K562 (cell line): ENCODE data around the gene ZNF692. TPM values are rescaled to one million over a fixed set of nuclear protein-coding genes. Genes with fewer than 3 reads are reported as not detected.

Experiments
- ARNT ChIP-seq, 2 experiments: fragments of 450-650 bp; IDR thresholded peaks; 2 replicates each; pipeline ENCODE4 v1.6.1; 2016; ENCODE audit warnings: mild to moderate bottlenecking in 1 of 2
- CEBPB ChIP-seq: fragments of 450-650 bp; IDR thresholded peaks from 2 replicates; pipeline ENCODE4 v1.6.1; 2016; ENCODE audit warnings: missing genetic modification characterization, missing compliant biosample characterization
- DACH1 ChIP-seq: fragments of 450-650 bp; IDR thresholded peaks from 2 replicates; pipeline ENCODE4 v1.6.1; 2018; ENCODE audit not compliant: partially characterized antibody
- DPF2 ChIP-seq: fragments of 450-650 bp; IDR thresholded peaks from 2 replicates; pipeline ENCODE4 v1.6.1; 2016
- ETV5 ChIP-seq: sonication (generic); formaldehyde crosslinking; IDR thresholded peaks from 2 replicates; pipeline ENCODE4 v1.4.0; 2020; ENCODE audit warnings: low read depth, mild to moderate bottlenecking, missing genetic modification reagents
- FOXK2 ChIP-seq, 2 experiments: fragments of 450-650 bp; IDR thresholded peaks in 1 of 2; conservative IDR thresholded peaks in 1 of 2; 2 replicates each; pipeline ENCODE4 v1.6.1; 2016; ENCODE audit warnings: low read depth in 2 of 2, mild to moderate bottlenecking in 1 of 2
- HLTF ChIP-seq: fragments of 450-650 bp; IDR thresholded peaks from 2 replicates; pipeline ENCODE4 v1.6.1; 2016
- KDM1A ChIP-seq, 2 experiments: fragments of 450-650 bp; IDR thresholded peaks; 2 replicates each; pipeline ENCODE4 v1.6.1; 2016; ENCODE audit warnings: mild to moderate bottlenecking in 2 of 2
- LEF1 ChIP-seq: fragments of 450-650 bp; IDR thresholded peaks from 2 replicates; pipeline ENCODE4 v1.6.1; 2016; ENCODE audit warnings: mild to moderate bottlenecking
- POLR2H ChIP-seq: IDR thresholded peaks from 2 replicates; pipeline ENCODE4 v1.6.1; 2016; ENCODE audit warnings: missing genetic modification characterization, low read depth, mild to moderate bottlenecking, control low read depth, missing compliant biosample characterization, moderate library complexity
- TAF15 ChIP-seq: fragments of 200-400 bp; formaldehyde crosslinking; IDR thresholded peaks from 2 replicates; pipeline ENCODE4 v1.6.1; 2017; ENCODE audit warnings: mild to moderate bottlenecking, low read depth, low read length, moderate library complexity
- WHSC1 ChIP-seq: IDR thresholded peaks from one replicate; pipeline ENCODE4 v1.6.1; 2012; ENCODE audit warnings: low read length, control low read depth, inconsistent platforms
- ZBTB7A ChIP-seq: IDR thresholded peaks from 2 replicates; pipeline ENCODE4 v1.6.1; 2011; ENCODE audit warnings: low read depth, mild to moderate bottlenecking, low read length, moderate library complexity, borderline replicate concordance; ENCODE audit not compliant: control insufficient read depth
- ZNF717 ChIP-seq: fragments of 250-450 bp; sonication (Bioruptor Pico); IDR thresholded peaks from 2 replicates; pipeline ENCODE4 v1.5.0; 2021
- ZNF740 ChIP-seq, 3 experiments: fragments of 200-800 bp in 1 of 3; sonication (Bioruptor generic) in 1 of 3; sonication (generic) in 1 of 3; formaldehyde crosslinking in 1 of 3; IDR thresholded peaks; 2 replicates each; pipeline versions ENCODE4 v1.6.1 to v1.8.0; 2016 to 2022; ENCODE audit warnings: mild to moderate bottlenecking in 2 of 3, missing compliant biosample characterization in 2 of 3, missing genetic modification characterization in 2 of 3, missing genetic modification reagents in 1 of 3
- polyA plus RNA-seq, 8 experiments: library from polyadenylated mRNA; depleted of rRNA in 4 of 8; stranded (reverse) in 5 of 8; unstranded in 3 of 8; fragments of >200 nt; fragmentation: Nextera tagmentation in 2 of 8; fragmentation: Illumina TruSeq in 1 of 8; extraction: Ambion mirVana in 2 of 8; extraction: Trizol in 1 of 8; gene quantifications; 2 replicates each; pipeline versions ENCODE4 v1.2.1 to v1.2.3, GENCODE V29; 2011 to 2014; ENCODE audit warnings: inconsistent platforms in 1 of 8, missing spikeins in 1 of 8
- total RNA-seq, 7 experiments: library from RNA; depleted of rRNA in 6 of 7; stranded (reverse); fragments of >200 nt in 6 of 7; fragmentation: Illumina TruSeq in 2 of 7; extraction: Trizol in 2 of 7; gene quantifications; 2 replicates each; pipeline versions ENCODE4 v1.2.1 to v1.2.3, GENCODE V29; 2011 to 2021; ENCODE audit warnings: low replicate concordance in 1 of 7
- TF ChIP-seq, protein P1 (sequence below): fragments of 250-450 bp; sonication (Bioruptor Pico); IDR thresholded peaks from 2 replicates; pipeline ENCODE4 v1.4.0; 2020; ENCODE audit warnings: mild to moderate bottlenecking, moderate library complexity
- TF ChIP-seq, protein P2 (sequence below): fragments of 450-650 bp; IDR thresholded peaks from 2 replicates; pipeline ENCODE4 v1.6.1; 2016; ENCODE audit warnings: antibody characterized with exemption
- TF ChIP-seq, protein P3 (sequence below), 3 experiments: IDR thresholded peaks in 2 of 3; conservative IDR thresholded peaks in 1 of 3; 2 replicates each; pipeline ENCODE4 v1.5.1; 2011 to 2012; ENCODE audit warnings: low read length in 3 of 3, mild to moderate bottlenecking in 3 of 3, control low read depth in 2 of 3, improper control_type of control experiment in 1 of 3, inconsistent platforms in 1 of 3, low read depth in 1 of 3, mixed read lengths in 1 of 3, moderate library complexity in 1 of 3; ENCODE audit not compliant: insufficient read depth in 2 of 3

Gene ZNF692
- total and polyA plus RNA-seq, 9 of the 15 experiments (the other 6 are each of a cell fraction or from before 2014, with no cell fraction given) = 8.4 to 143 (median 55.9) TPM

DNA sequence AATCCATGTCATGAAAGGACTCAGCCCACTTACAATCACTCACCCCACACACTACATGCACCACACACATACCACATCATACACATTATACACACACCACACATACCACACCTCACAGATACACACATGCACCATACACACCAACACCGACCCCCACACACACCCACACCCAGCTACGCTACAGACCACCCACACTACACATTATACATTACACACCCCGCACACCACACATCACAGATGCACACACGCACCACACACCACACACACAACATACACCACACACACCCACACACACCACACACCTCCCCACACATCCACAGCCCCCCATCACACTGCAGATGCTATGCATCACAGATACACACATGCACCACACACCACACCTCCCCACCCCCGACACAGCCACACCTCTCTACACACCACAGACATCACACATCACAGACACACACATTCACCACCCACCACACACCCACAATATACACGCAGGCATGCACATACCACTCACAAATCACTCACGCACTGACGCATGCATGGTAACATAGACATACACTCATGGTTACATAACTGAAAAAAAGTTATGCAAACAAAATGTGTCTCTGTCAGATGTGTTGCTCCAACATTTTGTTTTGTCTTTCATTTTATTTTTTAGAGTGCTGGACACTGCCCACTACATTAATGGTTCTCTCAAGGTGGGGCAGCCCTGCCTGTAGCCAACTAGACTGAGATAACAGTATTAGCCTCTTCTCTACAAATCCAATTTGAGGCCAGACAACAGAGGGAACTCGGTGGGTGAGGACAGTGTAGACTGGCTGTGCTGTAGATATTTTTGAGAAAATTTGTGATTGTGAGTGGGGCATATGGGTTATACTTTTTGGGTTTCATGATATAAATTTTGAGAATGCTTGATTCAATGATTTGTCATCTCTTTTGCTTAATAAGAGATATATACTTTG is 31.9 kb upstream of the ZNF692 start (continued):
- TF ChIP-seq, protein P1, sequence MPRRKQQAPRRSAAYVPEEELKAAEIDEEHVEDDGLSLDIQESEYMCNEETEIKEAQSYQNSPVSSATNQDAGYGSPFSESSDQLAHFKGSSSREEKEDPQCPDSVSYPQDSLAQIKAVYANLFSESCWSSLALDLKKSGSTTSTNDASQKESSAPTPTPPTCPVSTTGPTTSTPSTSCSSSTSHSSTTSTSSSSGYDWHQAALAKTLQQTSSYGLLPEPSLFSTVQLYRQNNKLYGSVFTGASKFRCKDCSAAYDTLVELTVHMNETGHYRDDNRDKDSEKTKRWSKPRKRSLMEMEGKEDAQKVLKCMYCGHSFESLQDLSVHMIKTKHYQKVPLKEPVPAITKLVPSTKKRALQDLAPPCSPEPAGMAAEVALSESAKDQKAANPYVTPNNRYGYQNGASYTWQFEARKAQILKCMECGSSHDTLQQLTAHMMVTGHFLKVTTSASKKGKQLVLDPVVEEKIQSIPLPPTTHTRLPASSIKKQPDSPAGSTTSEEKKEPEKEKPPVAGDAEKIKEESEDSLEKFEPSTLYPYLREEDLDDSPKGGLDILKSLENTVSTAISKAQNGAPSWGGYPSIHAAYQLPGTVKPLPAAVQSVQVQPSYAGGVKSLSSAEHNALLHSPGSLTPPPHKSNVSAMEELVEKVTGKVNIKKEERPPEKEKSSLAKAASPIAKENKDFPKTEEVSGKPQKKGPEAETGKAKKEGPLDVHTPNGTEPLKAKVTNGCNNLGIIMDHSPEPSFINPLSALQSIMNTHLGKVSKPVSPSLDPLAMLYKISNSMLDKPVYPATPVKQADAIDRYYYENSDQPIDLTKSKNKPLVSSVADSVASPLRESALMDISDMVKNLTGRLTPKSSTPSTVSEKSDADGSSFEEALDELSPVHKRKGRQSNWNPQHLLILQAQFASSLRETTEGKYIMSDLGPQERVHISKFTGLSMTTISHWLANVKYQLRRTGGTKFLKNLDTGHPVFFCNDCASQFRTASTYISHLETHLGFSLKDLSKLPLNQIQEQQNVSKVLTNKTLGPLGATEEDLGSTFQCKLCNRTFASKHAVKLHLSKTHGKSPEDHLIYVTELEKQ = 0 out of 2 replicates have a peak, but pooled peaks have one; percentile 59
- TF ChIP-seq ZNF740 (CRISPR knock-in tag; IDR thresholded peaks at IDR 0.05) (no peak; the same call in 1 of the 2 replicates), ZNF740 (tag; IDR thresholded peaks at IDR 0.05) (no peak), ZNF717 (CRISPR knock-in tag) (no peak), HLTF (peak; percentile 91), DACH1 (no peak), ETV5 (CRISPR knock-in tag) (no peak), KDM1A (IDR thresholded peaks at IDR 0.05) (peak in 1 of 2 experiments; percentile 37; a peak in 1 of 4 replicates), POLR2H (tag) (no peak), TAF15 (no peak), CEBPB (tag) (peak; percentile 62), DPF2 (peak; percentile 50; the same call in 1 of the 2 replicates), FOXK2 (conservative IDR thresholded peaks at IDR 0.05 in 1 of 2, IDR thresholded peaks at IDR 0.05 in 1 of 2; ENCODE audit: low read depth in 2 of 2) (peak; percentile 31 to 37; a peak in 2 of 4 replicates), ZBTB7A (no peak), ARNT (IDR thresholded peaks at IDR 0.05) (0 out of 4 replicates have a peak, but pooled peaks of 1 of the 2 experiments have one; percentile 26), WHSC1 (peak; percentile 75), LEF1 (no peak)
- TF ChIP-seq, protein P2, sequence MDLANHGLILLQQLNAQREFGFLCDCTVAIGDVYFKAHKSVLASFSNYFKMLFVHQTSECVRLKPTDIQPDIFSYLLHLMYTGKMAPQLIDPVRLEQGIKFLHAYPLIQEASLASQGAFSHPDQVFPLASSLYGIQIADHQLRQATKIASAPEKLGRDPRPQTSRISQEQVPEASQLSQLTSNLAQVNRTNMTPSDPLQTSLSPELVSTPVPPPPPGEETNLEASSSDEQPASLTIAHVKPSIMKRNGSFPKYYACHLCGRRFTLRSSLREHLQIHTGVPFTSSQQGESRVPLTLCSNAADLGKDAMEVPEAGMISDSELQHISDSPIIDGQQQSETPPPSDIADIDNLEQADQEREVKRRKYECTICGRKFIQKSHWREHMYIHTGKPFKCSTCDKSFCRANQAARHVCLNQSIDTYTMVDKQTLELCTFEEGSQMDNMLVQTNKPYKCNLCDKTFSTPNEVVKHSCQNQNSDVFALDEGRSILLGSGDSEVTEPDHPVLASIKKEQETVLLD = 0 out of 2 replicates have a peak, but pooled peaks have one; percentile 25
- TF ChIP-seq, protein P3, sequence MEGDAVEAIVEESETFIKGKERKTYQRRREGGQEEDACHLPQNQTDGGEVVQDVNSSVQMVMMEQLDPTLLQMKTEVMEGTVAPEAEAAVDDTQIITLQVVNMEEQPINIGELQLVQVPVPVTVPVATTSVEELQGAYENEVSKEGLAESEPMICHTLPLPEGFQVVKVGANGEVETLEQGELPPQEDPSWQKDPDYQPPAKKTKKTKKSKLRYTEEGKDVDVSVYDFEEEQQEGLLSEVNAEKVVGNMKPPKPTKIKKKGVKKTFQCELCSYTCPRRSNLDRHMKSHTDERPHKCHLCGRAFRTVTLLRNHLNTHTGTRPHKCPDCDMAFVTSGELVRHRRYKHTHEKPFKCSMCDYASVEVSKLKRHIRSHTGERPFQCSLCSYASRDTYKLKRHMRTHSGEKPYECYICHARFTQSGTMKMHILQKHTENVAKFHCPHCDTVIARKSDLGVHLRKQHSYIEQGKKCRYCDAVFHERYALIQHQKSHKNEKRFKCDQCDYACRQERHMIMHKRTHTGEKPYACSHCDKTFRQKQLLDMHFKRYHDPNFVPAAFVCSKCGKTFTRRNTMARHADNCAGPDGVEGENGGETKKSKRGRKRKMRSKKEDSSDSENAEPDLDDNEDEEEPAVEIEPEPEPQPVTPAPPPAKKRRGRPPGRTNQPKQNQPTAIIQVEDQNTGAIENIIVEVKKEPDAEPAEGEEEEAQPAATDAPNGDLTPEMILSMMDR (IDR thresholded peaks at IDR 0.05 in 2 of 3, conservative IDR thresholded peaks at IDR 0.05 in 1 of 3; ENCODE audit: insufficient read depth in 2 of 3, low read depth in 1 of 3, low read length in 3 of 3) = no peak
